Measurements from ENCODE around the gene FBXL17. TPM values are rescaled to one million over a fixed set of nuclear protein-coding genes. Genes with fewer than 3 reads are reported as not detected.

The FBXL17 gene
- total RNA-seq, 4 donors from 2014 or later = 10.9 to 19.8 (median 15.0) TPM

- no peak for TF ChIP-seq CTCF (IDR thresholded peaks at IDR 0.05)
- no peak for ATAC-seq (ENCODE audit: low FRiP score)
- no peak for DNase-seq (ENCODE audit: low spot score)
Observed at GRCh38 chr5:108064302-108064701, 317.6 kb downstream of the FBXL17 start.

- ATAC-seq (ENCODE audit: low FRiP score) (no peak), DNase-seq (ENCODE audit: low spot score) (no peak)
- no peak for TF ChIP-seq CTCF (IDR thresholded peaks at IDR 0.05)
Observed at GRCh38 chr5:108061941-108062340, 320.0 kb downstream of the FBXL17 start.

GRCh38 chr5:108060340-108060739 is 321.6 kb downstream of the FBXL17 start:
- DNase-seq (ENCODE audit: low spot score) = no peak
- no peak for ATAC-seq (ENCODE audit: low FRiP score)
- no peak for TF ChIP-seq CTCF (IDR thresholded peaks at IDR 0.05)

GRCh38 chr5:108059334-108059733 is 322.6 kb downstream of the FBXL17 start:
- no peak for DNase-seq (ENCODE audit: low spot score)
- ATAC-seq (ENCODE audit: low FRiP score) = no peak
- TF ChIP-seq CTCF (IDR thresholded peaks at IDR 0.05) = no peak

- DNase-seq (ENCODE audit: low spot score) (no peak), ATAC-seq (ENCODE audit: low FRiP score) (no peak)
- TF ChIP-seq CTCF (IDR thresholded peaks at IDR 0.05) = no peak
Observed at GRCh38 chr5:108054349-108054748, 327.5 kb downstream of the FBXL17 start.

GRCh38 chr5:108046955-108047670 is 334.8 kb downstream of the FBXL17 start:
- no peak for TF ChIP-seq CTCF (IDR thresholded peaks at IDR 0.05)
- no peak for DNase-seq (ENCODE audit: low spot score)
- no peak for ATAC-seq (ENCODE audit: low FRiP score)

- TF ChIP-seq CTCF (IDR thresholded peaks at IDR 0.05) = no peak
- DNase-seq (ENCODE audit: low spot score) (no peak), ATAC-seq (ENCODE audit: low FRiP score) (no peak)
Observed at GRCh38 chr5:108036482-108036881, 345.4 kb downstream of the FBXL17 start.
